WTC11 (cell line): Measurements from ENCODE around the gene C5orf58. TPM values are rescaled to one million over a fixed set of nuclear protein-coding genes. Genes with fewer than 3 reads are reported as not detected.

Experiments
- total RNA-seq: library from RNA; stranded (reverse); gene quantifications from 3 replicates; pipeline ENCODE4 v1.2.3, GENCODE V29; 2021

Gene C5orf58
- total RNA-seq, 1 experiment from 2014 or later = 2.0 TPM

Other genes with a start within 250 kb of the C5orf58 start
- not detected in 3 replicates for gene FOXI1, start 127.1 kb upstream of the C5orf58 start, total RNA-seq
- gene LCP2, start 64.8 kb downstream of the C5orf58 start, total RNA-seq = 0.37 to 0.73 TPM (median 0.72 TPM) in 3 replicates
- 0.16 to 0.24 TPM (median 0.21 TPM) in 3 replicates for gene KCNMB1, start 156.4 kb downstream of the C5orf58 start, total RNA-seq